HepG2 (cell line): ENCODE data around the gene FABP1. TPM values are rescaled to one million over a fixed set of nuclear protein-coding genes. Genes with fewer than 3 reads are reported as not detected.
A peak's percentile ranks its signal among the peaks of the same experiment; 100 is the strongest.

Experiments used
- CBX5 ChIP-seq: sonication (generic); formaldehyde crosslinking; IDR thresholded peaks from 2 replicates; pipeline ENCODE4 v1.4.0; 2020; ENCODE audit warnings: missing genetic modification reagents, borderline replicate concordance
- IKZF5 ChIP-seq: IDR thresholded peaks from 2 replicates; pipeline ENCODE4 v1.6.1; 2018; ENCODE audit warnings: missing genetic modification reagents, mild to moderate bottlenecking, missing compliant biosample characterization
- MEF2D ChIP-seq: sonication (generic); formaldehyde crosslinking; IDR thresholded peaks from 2 replicates; pipeline ENCODE4 v1.5.1; 2020; ENCODE audit warnings: mild to moderate bottlenecking, missing genetic modification reagents
- PREB ChIP-seq: sonication (generic); formaldehyde crosslinking; IDR thresholded peaks from 2 replicates; pipeline ENCODE4 v1.4.0; 2020; ENCODE audit warnings: missing genetic modification reagents
- RFX3 ChIP-seq: IDR thresholded peaks from 2 replicates; pipeline ENCODE4 v1.6.1; 2016; ENCODE audit warnings: missing biosample characterization, missing genetic modification reagents
- SMARCE1 ChIP-seq: fragments of 450-650 bp; IDR thresholded peaks from 2 replicates; pipeline ENCODE4 v1.6.1; 2017; ENCODE audit warnings: borderline replicate concordance
- TSC22D2 ChIP-seq: sonication (generic); formaldehyde crosslinking; IDR thresholded peaks from 2 replicates; pipeline ENCODE4 v1.5.1; 2020; ENCODE audit warnings: missing genetic modification reagents, mild to moderate bottlenecking, borderline replicate concordance
- WIZ ChIP-seq: sonication (generic); formaldehyde crosslinking; IDR thresholded peaks from 2 replicates; pipeline ENCODE4 v1.5.1; 2020; ENCODE audit warnings: mild to moderate bottlenecking, missing genetic modification reagents
- ZBTB3 ChIP-seq: sonication (generic); formaldehyde crosslinking; IDR thresholded peaks from 2 replicates; pipeline ENCODE4 v1.4.0; 2020; ENCODE audit warnings: low read depth, mild to moderate bottlenecking, moderate library complexity, missing genetic modification reagents, borderline replicate concordance
- ZBTB40 ChIP-seq, 2 experiments: fragments of 450-650 bp in 1 of 2; sonication (generic) in 1 of 2; formaldehyde crosslinking in 1 of 2; IDR thresholded peaks; 2 replicates each; pipeline versions ENCODE4 v1.6.1 to v1.8.0; 2016 to 2022; ENCODE audit warnings: antibody characterized with exemption in 1 of 2, mild to moderate bottlenecking in 1 of 2, missing genetic modification reagents in 1 of 2
- ZFP82 ChIP-seq: sonication (generic); formaldehyde crosslinking; IDR thresholded peaks from 2 replicates; pipeline ENCODE4 v1.5.1; 2020; ENCODE audit warnings: mild to moderate bottlenecking, missing genetic modification reagents, borderline replicate concordance
- ZFX ChIP-seq: sonication (generic); formaldehyde crosslinking; IDR thresholded peaks from 2 replicates; pipeline ENCODE4 v1.4.0; 2020; ENCODE audit warnings: mild to moderate bottlenecking, low read depth, missing genetic modification reagents, moderate library complexity
- ZMYM3 ChIP-seq: sonication (generic); formaldehyde crosslinking; IDR thresholded peaks from 2 replicates; pipeline ENCODE4 v1.5.1; 2020; ENCODE audit warnings: mild to moderate bottlenecking, missing genetic modification reagents
- ZNF136 ChIP-seq: sonication (generic); formaldehyde crosslinking; IDR thresholded peaks from 2 replicates; pipeline ENCODE4 v1.8.1; 2022; ENCODE audit warnings: low read depth, mild to moderate bottlenecking, moderate library complexity, missing genetic modification reagents
- ZNF44 ChIP-seq: sonication (generic); formaldehyde crosslinking; IDR thresholded peaks from 2 replicates; pipeline ENCODE4 v1.5.1; 2020; ENCODE audit warnings: mild to moderate bottlenecking, missing genetic modification reagents
- ZNF724P ChIP-seq: sonication (generic); formaldehyde crosslinking; IDR thresholded peaks from 2 replicates; pipeline ENCODE4 v1.8.0; 2022; ENCODE audit warnings: missing genetic modification reagents, borderline replicate concordance
- polyA plus RNA-seq, 8 experiments: library from polyadenylated mRNA; depleted of rRNA in 3 of 8; stranded (reverse) in 7 of 8; unstranded in 1 of 8; fragments of >200 nt; fragmentation: Illumina TruSeq in 4 of 8; extraction: Trizol in 4 of 8; gene quantifications; 2 replicates each; pipeline versions ENCODE4 v1.2.1 to v1.2.3, GENCODE V29; 2011 to 2016; ENCODE audit warnings: low read depth in 4 of 8, missing spikeins in 1 of 8, mixed read lengths in 1 of 8; ENCODE audit not compliant: insufficient read depth in 1 of 8
- total RNA-seq, 5 experiments: library from RNA; depleted of rRNA; stranded (reverse); fragments of >200 nt; fragmentation: Illumina TruSeq; extraction: Trizol; gene quantifications; 2 replicates each; pipeline ENCODE4 v1.2.3, GENCODE V29; 2016; ENCODE audit warnings: low read depth in 1 of 5

Gene FABP1
- total and polyA plus RNA-seq, 2 of the 13 experiments (the other 11 are each of a cell fraction or from before 2014, with no cell fraction given): 644 to 1,608 TPM

GRCh38 chr2:88127888-88128653 lies at the start of gene FABP1 (continued):
- TF ChIP-seq ZBTB40 (IDR thresholded peaks at IDR 0.05) (no peak), ZBTB40 (CRISPR knock-in tag; IDR thresholded peaks at IDR 0.05) (peak; percentile 74; the same call in 1 of the 2 replicates), PREB (CRISPR knock-in tag) (no peak), ZNF44 (CRISPR knock-in tag) (no peak), ZBTB3 (CRISPR knock-in tag) (no peak; the same call in 1 of the 2 replicates), WIZ (CRISPR knock-in tag) (0 out of 2 replicates have a peak, but pooled peaks have one; percentile 20), MEF2D (peak; percentile 89), ZNF724P (CRISPR knock-in tag) (0 out of 2 replicates have a peak, but pooled peaks have one; percentile 68), ZFP82 (CRISPR knock-in tag) (peak; percentile 73; the same call in 1 of the 2 replicates), IKZF5 (CRISPR knock-in tag) (peak; percentile 95), ZMYM3 (CRISPR knock-in tag) (peak; percentile 82; the same call in 1 of the 2 replicates), CBX5 (CRISPR knock-in tag) (peak; percentile 87; the same call in 1 of the 2 replicates), ZNF136 (CRISPR knock-in tag) (0 out of 2 replicates have a peak, but pooled peaks have one; percentile 21), RFX3 (CRISPR knock-in tag) (no peak), SMARCE1 (no peak), TSC22D2 (CRISPR knock-in tag) (peak; percentile 97), ZFX (peak; percentile 49; the same call in 1 of the 2 replicates)
